Smooth muscle cell (in vitro differentiated cells): ENCODE data around the gene ZNF592. TPM values are rescaled to one million over a fixed set of nuclear protein-coding genes. Genes with fewer than 3 reads are reported as not detected.

Experiments used
- DNase-seq: peaks from one replicate; lab custom pipeline; 2025; ENCODE audit not compliant: unreplicated experiment; lab: John Stamatoyannopoulos, UW
- H2AFZ ChIP-seq: fragments of 200-600 bp; sonication (generic); 2 replicates; pipeline ENCODE4 v1.6.0; 2016; ENCODE audit warnings: antibody characterized with exemption, low read depth, mild to moderate bottlenecking
- H3F3A ChIP-seq: fragments of 200-600 bp; sonication (generic); 2 replicates; pipeline ENCODE4 v1.6.0; 2017; ENCODE audit warnings: antibody characterized with exemption, low read depth
- H3K27ac ChIP-seq: fragments of 200-600 bp; sonication (generic); 2 replicates; pipeline ENCODE4 v1.5.1; 2016; ENCODE audit warnings: low read depth, mild to moderate bottlenecking
- H3K27me3 ChIP-seq: fragments of 200-600 bp; sonication (generic); 2 replicates; pipeline ENCODE4 v1.6.1; 2016; ENCODE audit warnings: low read depth, mild to moderate bottlenecking
- H3K36me3 ChIP-seq: fragments of 200-600 bp; sonication (generic); 2 replicates; pipeline ENCODE4 v1.5.1; 2016; ENCODE audit warnings: low read depth
- H3K4me1 ChIP-seq: fragments of 200-600 bp; sonication (generic); 2 replicates; pipeline ENCODE4 v1.5.1; 2016; ENCODE audit warnings: low read depth
- H3K4me2 ChIP-seq: fragments of 200-600 bp; sonication (generic); 2 replicates; pipeline ENCODE4 v1.6.0; 2016; ENCODE audit warnings: mild to moderate bottlenecking
- H3K4me3 ChIP-seq: fragments of 200-600 bp; sonication (generic); 2 replicates; pipeline ENCODE4 v1.5.1; 2016; ENCODE audit warnings: mild to moderate bottlenecking
- H3K79me2 ChIP-seq: fragments of 200-600 bp; sonication (generic); 2 replicates; pipeline ENCODE4 v1.6.0; 2016; ENCODE audit warnings: low read depth, mild to moderate bottlenecking
- H3K9ac ChIP-seq: fragments of 200-600 bp; sonication (generic); 2 replicates; pipeline ENCODE4 v1.6.0; 2016; ENCODE audit warnings: low read depth
- H3K9me3 ChIP-seq: fragments of 200-600 bp; sonication (generic); replicated peaks from 2 replicates; pipeline ENCODE4 v1.5.1; 2016; ENCODE audit warnings: low read depth
- H4K20me1 ChIP-seq: fragments of 200-600 bp; sonication (generic); 2 replicates; pipeline ENCODE4 v1.6.0; 2016; ENCODE audit warnings: low read depth
- CTCF ChIP-seq: fragments of 200-600 bp; sonication (generic); IDR thresholded peaks from 2 replicates; pipeline ENCODE4 v1.5.1; 2017; ENCODE audit warnings: borderline replicate concordance, mild to moderate bottlenecking, antibody characterized with exemption; ENCODE audit not compliant: insufficient read depth, poor library complexity, severe bottlenecking
- WGBS: methylation state at CpG from one replicate; pipeline ENCODE4 v1.1.7; 2016; ENCODE audit warnings: low lambda C conversion rate; 5-methylcytosine and 5-hydroxymethylcytosine counted together
- polyA plus RNA-seq: library from polyadenylated mRNA; unstranded; fragments of >200 nt; fragmentation: Nextera tagmentation; extraction: Ambion mirVana; gene quantifications from 2 replicates; pipeline ENCODE4 v1.2.1, GENCODE V29; 2016
- total RNA-seq: library from RNA; depleted of rRNA; stranded (reverse); fragments of >200 nt; gene quantifications from 2 replicates; pipeline ENCODE4 v1.2.3, GENCODE V29; 2014

Gene ZNF592
- total and polyA plus RNA-seq, 2 experiments from 2014 or later, result 10.7 to 10.8 TPM

- Histone ChIP-seq H3K27me3 (no peaks in the 10 kb centered on the region), H2AFZ (no peak overlapping the region), H3K9me3 (no peaks in the 10 kb centered on the region), H3K79me2 (peaks cover 89% of the 10 kb centered on the region), H3K4me1 (peaks cover 10% of the 10 kb centered on the region), H3K4me3 (no peak overlapping the region), H3K36me3 (no peaks in the 10 kb centered on the region), H3K9ac (no peak overlapping the region), H3K4me2 (no peak overlapping the region), H4K20me1 (peaks cover 85% of the 10 kb centered on the region), H3K27ac (no peak overlapping the region), H3F3A (peaks cover 3% of the 10 kb centered on the region)
- DNase-seq, result no peak
- 86% methylated on average over 12 of the region's 12 CpGs for WGBS
- no peak for TF ChIP-seq CTCF
These were observed 35.3 kb downstream of the ZNF592 start for GRCh38 chr15:84783493-84784251.

- DNase-seq, result no peak
- Histone ChIP-seq H3K4me2 (no peak overlapping the region), H3K9me3 (no peaks in the 10 kb centered on the region), H3K36me3 (no peaks in the 10 kb centered on the region), H3K79me2 (peaks cover 89% of the 10 kb centered on the region), H3K27ac (no peak overlapping the region), H3F3A (peaks cover 3% of the 10 kb centered on the region), H3K27me3 (no peaks in the 10 kb centered on the region), H3K4me3 (no peak overlapping the region), H4K20me1 (peaks cover 89% of the 10 kb centered on the region), H3K4me1 (peaks cover 11% of the 10 kb centered on the region), H3K9ac (no peak overlapping the region), H2AFZ (no peak overlapping the region)
- TF ChIP-seq CTCF, result no peak
- 96% methylated on average over 16 of the region's 17 CpGs for WGBS
These were observed 35.9 kb downstream of the ZNF592 start for GRCh38 chr15:84784262-84784661.

- H3K27me3 ChIP-seq, result no peaks in the 10 kb centered on the region
- no peaks in the 10 kb centered on the region for H3K9me3 ChIP-seq
- no peak overlapping the region for H3K27ac ChIP-seq
- H2AFZ ChIP-seq, result no peak overlapping the region
- H4K20me1 ChIP-seq, result peaks cover 88% of the 10 kb centered on the region
- no peak overlapping the region for H3K9ac ChIP-seq
- peaks cover 88% of the 10 kb centered on the region for H3K79me2 ChIP-seq
- H3K36me3 ChIP-seq, result no peaks in the 10 kb centered on the region
- no peak overlapping the region for H3K4me2 ChIP-seq
- H3K4me1 ChIP-seq, result peaks cover 14% of the 10 kb centered on the region
- WGBS, result 98% methylated on average over 5 of the region's 5 CpGs
- TF ChIP-seq CTCF, result no peak
- DNase-seq, result no peak
- no peak overlapping the region for H3K4me3 ChIP-seq
- peaks cover 3% of the 10 kb centered on the region for H3F3A ChIP-seq
These were observed 36.7 kb downstream of the ZNF592 start for GRCh38 chr15:84785053-84785452.

- Histone ChIP-seq H3K27ac (no peak overlapping the region), H2AFZ (no peak overlapping the region), H3K36me3 (peaks cover 6% of the 10 kb centered on the region), H3K4me3 (no peak overlapping the region), H3K79me2 (peaks cover 79% of the 10 kb centered on the region), H3K4me1 (peaks cover 8% of the 10 kb centered on the region), H3K4me2 (no peak overlapping the region), H3K27me3 (no peaks in the 10 kb centered on the region), H3K9ac (no peak overlapping the region), H3K9me3 (no peaks in the 10 kb centered on the region), H3F3A (no peaks in the 10 kb centered on the region), H4K20me1 (peaks cover 77% of the 10 kb centered on the region)
- no peak for DNase-seq
- TF ChIP-seq CTCF, result no peak
- 85% methylated on average over 2 of the region's 2 CpGs for WGBS
These were observed 40.1 kb downstream of the ZNF592 start for GRCh38 chr15:84788500-84788899.
